GM23338 (cell line): ENCODE data around the gene INPP4A. TPM values are rescaled to one million over a fixed set of nuclear protein-coding genes. Genes with fewer than 3 reads are reported as not detected.

ENCODE experiments used
- ATAC-seq: fragments of 200-7000 bp; cut with Tn5 transposase; 3 replicates; pipeline ENCODE4 v1.9.1; 2020
- DNase-seq: peaks from one replicate; pipeline ENCODE4 v3.0.0-alpha.2; 2015; ENCODE audit warnings: low spot score
- H2AFZ ChIP-seq: fragments of 200-600 bp; sonication (generic); 2 replicates; pipeline ENCODE4 v1.8.0; 2016; ENCODE audit warnings: antibody characterized with exemption, mild to moderate bottlenecking, moderate library complexity
- H3F3A ChIP-seq: fragments of 200-600 bp; sonication (generic); replicated peaks from 2 replicates; pipeline ENCODE4 v1.8.0; 2017; ENCODE audit warnings: antibody characterized with exemption, mixed run types, low read depth
- H3K27ac ChIP-seq: fragments of 200-600 bp; sonication (generic); 2 replicates; pipeline ENCODE4 v1.6.1; 2016; ENCODE audit warnings: low read depth
- H3K27me3 ChIP-seq: fragments of 200-600 bp; sonication (generic); 2 replicates; pipeline ENCODE4 v1.8.0; 2016; ENCODE audit warnings: mild to moderate bottlenecking, mixed run types, moderate library complexity; ENCODE audit not compliant: insufficient read depth
- H3K36me3 ChIP-seq: fragments of 200-600 bp; sonication (generic); 2 replicates; pipeline ENCODE4 v1.8.0; 2016; ENCODE audit warnings: mild to moderate bottlenecking; ENCODE audit not compliant: insufficient read depth
- H3K4me1 ChIP-seq: fragments of 200-600 bp; sonication (generic); 2 replicates; pipeline ENCODE4 v1.8.0; 2016; ENCODE audit warnings: mild to moderate bottlenecking, moderate library complexity; ENCODE audit not compliant: insufficient read depth
- H3K4me2 ChIP-seq: fragments of 200-600 bp; sonication (generic); 2 replicates; pipeline ENCODE4 v1.7.1; 2017; ENCODE audit warnings: mixed run types
- H3K4me3 ChIP-seq: fragments of 200-600 bp; sonication (generic); 2 replicates; pipeline ENCODE4 v1.6.1; 2016; ENCODE audit warnings: mixed run types
- H3K79me2 ChIP-seq: fragments of 200-600 bp; sonication (generic); replicated peaks from 2 replicates; pipeline ENCODE4 v1.8.0; 2017; ENCODE audit warnings: mild to moderate bottlenecking; ENCODE audit not compliant: insufficient read depth
- H3K9me2 ChIP-seq: fragments of 200-600 bp; sonication (generic); 2 replicates; pipeline ENCODE4 v1.8.0; 2017; ENCODE audit not compliant: insufficient read depth
- H4K20me1 ChIP-seq: fragments of 200-600 bp; sonication (generic); replicated peaks from 2 replicates; pipeline ENCODE4 v1.8.0; 2017; ENCODE audit warnings: mild to moderate bottlenecking; ENCODE audit not compliant: insufficient read depth
- H3K27ac Mint-ChIP-seq: 2 replicates; pipeline ENCODE4 v1.8.0; 2020; ENCODE audit warnings: inconsistent platforms, mild to moderate bottlenecking, moderate library complexity, mixed read lengths
- H3K27me3 Mint-ChIP-seq: 3 replicates; pipeline ENCODE4 v1.8.0; 2022; ENCODE audit warnings: low read depth, mild to moderate bottlenecking, moderate library complexity, mixed read lengths, inconsistent platforms; ENCODE audit not compliant: insufficient read depth, poor library complexity
- H3K36me3 Mint-ChIP-seq: 3 replicates; pipeline ENCODE4 v1.8.0; 2021; ENCODE audit warnings: low read depth, mild to moderate bottlenecking, inconsistent platforms, moderate library complexity, mixed read lengths
- H3K4me1 Mint-ChIP-seq: 3 replicates; pipeline ENCODE4 v1.8.0; 2020; ENCODE audit warnings: mild to moderate bottlenecking, inconsistent platforms, mixed read lengths
- H3K4me3 Mint-ChIP-seq: 3 replicates; pipeline ENCODE4 v1.8.0; 2021; ENCODE audit warnings: moderate library complexity, mild to moderate bottlenecking, inconsistent platforms, mixed read lengths
- H3K9me3 Mint-ChIP-seq: 3 replicates; pipeline ENCODE4 v1.8.0; 2020; ENCODE audit warnings: moderate library complexity, mild to moderate bottlenecking, inconsistent platforms, mixed read lengths
- CREB1 ChIP-seq: fragments of 250-450 bp; sonication (Bioruptor Pico); IDR thresholded peaks from 2 replicates; pipeline ENCODE4 v1.5.0; 2020; ENCODE audit warnings: low read depth, mild to moderate bottlenecking, moderate library complexity
- CTCF ChIP-seq, 2 experiments: fragments of 200-600 bp in 1 of 2; sonication (generic) in 1 of 2; conservative IDR thresholded peaks; 2 replicates each; pipeline versions ENCODE4 v1.5.1 to v1.6.1; 2016 to 2017; ENCODE audit warnings: antibody characterized with exemption in 2 of 2, low read depth in 2 of 2, mild to moderate bottlenecking in 2 of 2, moderate library complexity in 1 of 2
- ETS1 ChIP-seq: IDR thresholded peaks from 2 replicates; pipeline ENCODE4 v1.6.1; 2016; ENCODE audit warnings: antibody characterized with exemption
- EZH2phosphoT487 ChIP-seq: fragments of 200-600 bp; sonication (generic); IDR thresholded peaks from one replicate; pipeline ENCODE4 v1.8.1; 2018; ENCODE audit warnings: antibody characterized with exemption; ENCODE audit not compliant: unreplicated experiment
- JUNB ChIP-seq: IDR thresholded peaks from one replicate; pipeline ENCODE4 v1.6.1; 2016; ENCODE audit warnings: antibody characterized with exemption; ENCODE audit not compliant: unreplicated experiment
- NANOG ChIP-seq: IDR thresholded peaks from 2 replicates; pipeline ENCODE4 v1.6.1; 2016; ENCODE audit warnings: antibody characterized with exemption, borderline replicate concordance
- POLR2AphosphoS5 ChIP-seq: IDR thresholded peaks from 2 replicates; pipeline ENCODE4 v1.6.1; 2016; ENCODE audit warnings: antibody characterized with exemption, low read depth
- REST ChIP-seq: IDR thresholded peaks from one replicate; pipeline ENCODE4 v1.6.1; 2018; ENCODE audit warnings: antibody characterized with exemption; ENCODE audit not compliant: unreplicated experiment
- STAT1 ChIP-seq: IDR thresholded peaks from one replicate; pipeline ENCODE4 v1.6.1; 2016; ENCODE audit warnings: antibody characterized with exemption; ENCODE audit not compliant: unreplicated experiment
- ZNF114 ChIP-seq: fragments of 250-450 bp; sonication (Bioruptor Pico); IDR thresholded peaks from 2 replicates; pipeline ENCODE4 v1.5.0; 2020; ENCODE audit warnings: mild to moderate bottlenecking, moderate library complexity
- ZNF331 ChIP-seq: fragments of 250-450 bp; sonication (Bioruptor Pico); IDR thresholded peaks from 2 replicates; pipeline ENCODE4 v1.5.0; 2020; ENCODE audit warnings: low read depth, mild to moderate bottlenecking, moderate library complexity
- polyA plus RNA-seq: library from polyadenylated mRNA; unstranded; fragments of >200 nt; fragmentation: Nextera tagmentation; extraction: Ambion mirVana; gene quantifications from 2 replicates; pipeline ENCODE4 v1.2.1, GENCODE V29; 2016
- total RNA-seq: library from RNA; depleted of rRNA; stranded (reverse); fragments of >200 nt; shearing (Covaris generic); gene quantifications from 2 replicates; pipeline ENCODE4 v1.2.3, GENCODE V29; 2014

Gene INPP4A
- total and polyA plus RNA-seq, 2 experiments from 2014 or later = 8.5 to 36.9 TPM

- Histone ChIP-seq H4K20me1 (no peaks in the 10 kb centered on the region; the same call in 1 of the 2 replicates), H3K27ac (no peak overlapping the region), H3K4me3 (no peak overlapping the region), H3K27me3 (no peaks in the 10 kb centered on the region), H3K9me2 (0 out of 2 replicates have a peak, but pooled peaks cover 14% of the 10 kb centered on the region), H3F3A (no peaks in the 10 kb centered on the region), H3K4me2 (no peak overlapping the region), H3K36me3 (no peaks in the 10 kb centered on the region), H3K79me2 (no peaks in the 10 kb centered on the region), H2AFZ (no peak overlapping the region), H3K4me1 (peaks cover 14% of the 10 kb centered on the region)
- TF ChIP-seq JUNB (no peak), ETS1 (no peak), STAT1 (no peak), POLR2AphosphoS5 (no peak), ZNF331 (CRISPR knock-in tag) (no peak), NANOG (no peak), CTCF (conservative IDR thresholded peaks at IDR 0.05; ENCODE audit: low read depth in 2 of 2) (no peak), ZNF114 (CRISPR knock-in tag) (no peak), CREB1 (no peak)
- Mint-ChIP-seq H3K4me1 (peaks cover 8% of the 10 kb centered on the region), H3K36me3 (no peaks in the 10 kb centered on the region; the same call in 2 of the 3 replicates), H3K9me3 (no peaks in the 10 kb centered on the region), H3K4me3 (no peak overlapping the region), H3K27ac (no peak overlapping the region), H3K27me3 (peaks cover 9% of the 10 kb centered on the region)
- DNase-seq (no peak), ATAC-seq (no peak)
Measured at GRCh38 chr2:98396745-98397355, 47.8 kb upstream of the INPP4A start.

- DNase-seq (no peak), ATAC-seq (no peak)
- Mint-ChIP-seq H3K36me3 (no peaks in the 10 kb centered on the region), H3K27me3 (peaks cover 3% of the 10 kb centered on the region), H3K4me1 (peaks cover 8% of the 10 kb centered on the region), H3K9me3 (no peaks in the 10 kb centered on the region), H3K4me3 (no peak overlapping the region), H3K27ac (no peak overlapping the region)
- Histone ChIP-seq H3K9me2 (0 out of 2 replicates have a peak, but pooled peaks cover 11% of the 10 kb centered on the region), H3K79me2 (no peaks in the 10 kb centered on the region), H4K20me1 (no peaks in the 10 kb centered on the region; the same call in 1 of the 2 replicates), H3K36me3 (no peaks in the 10 kb centered on the region), H3K4me3 (no peak overlapping the region), H3K27ac (no peak overlapping the region), H2AFZ (no peak overlapping the region), H3K4me2 (no peak overlapping the region), H3K27me3 (no peaks in the 10 kb centered on the region), H3K4me1 (peaks cover 10% of the 10 kb centered on the region), H3F3A (no peaks in the 10 kb centered on the region)
- no peak for TF ChIP-seq ZNF114 (CRISPR knock-in tag)
- TF ChIP-seq EZH2phosphoT487 = no peak
- TF ChIP-seq REST = no peak
- TF ChIP-seq CTCF (conservative IDR thresholded peaks at IDR 0.05; ENCODE audit: low read depth in 2 of 2) = no peak
Measured at GRCh38 chr2:98399140-98399539, 45.5 kb upstream of the INPP4A start.
